Activated CD8-positive, alpha-beta memory T cell treated with anti-CD3 and anti-CD28 coated beads, Interleukin-2, amount 50 U/mL, for 24 hours (primary cell): Measurements from ENCODE around the gene PRKCSH.
A peak's percentile ranks its signal among the peaks of the same experiment; 100 is the strongest.
"Not testable (repeated sequence)": the region's sequence is repeated elsewhere in the genome, so short reads cannot be mapped to it uniquely, and the experiment has no call there.

Experiments
- DNase-seq: peaks from one replicate; pipeline ENCODE4 v3.0.0-alpha.2; 2020; ENCODE audit errors: extremely low read depth

PRKCSH gene, protein sequence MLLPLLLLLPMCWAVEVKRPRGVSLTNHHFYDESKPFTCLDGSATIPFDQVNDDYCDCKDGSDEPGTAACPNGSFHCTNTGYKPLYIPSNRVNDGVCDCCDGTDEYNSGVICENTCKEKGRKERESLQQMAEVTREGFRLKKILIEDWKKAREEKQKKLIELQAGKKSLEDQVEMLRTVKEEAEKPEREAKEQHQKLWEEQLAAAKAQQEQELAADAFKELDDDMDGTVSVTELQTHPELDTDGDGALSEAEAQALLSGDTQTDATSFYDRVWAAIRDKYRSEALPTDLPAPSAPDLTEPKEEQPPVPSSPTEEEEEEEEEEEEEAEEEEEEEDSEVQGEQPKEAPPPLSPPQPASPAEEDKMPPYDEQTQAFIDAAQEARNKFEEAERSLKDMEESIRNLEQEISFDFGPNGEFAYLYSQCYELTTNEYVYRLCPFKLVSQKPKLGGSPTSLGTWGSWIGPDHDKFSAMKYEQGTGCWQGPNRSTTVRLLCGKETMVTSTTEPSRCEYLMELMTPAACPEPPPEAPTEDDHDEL

DNA sequence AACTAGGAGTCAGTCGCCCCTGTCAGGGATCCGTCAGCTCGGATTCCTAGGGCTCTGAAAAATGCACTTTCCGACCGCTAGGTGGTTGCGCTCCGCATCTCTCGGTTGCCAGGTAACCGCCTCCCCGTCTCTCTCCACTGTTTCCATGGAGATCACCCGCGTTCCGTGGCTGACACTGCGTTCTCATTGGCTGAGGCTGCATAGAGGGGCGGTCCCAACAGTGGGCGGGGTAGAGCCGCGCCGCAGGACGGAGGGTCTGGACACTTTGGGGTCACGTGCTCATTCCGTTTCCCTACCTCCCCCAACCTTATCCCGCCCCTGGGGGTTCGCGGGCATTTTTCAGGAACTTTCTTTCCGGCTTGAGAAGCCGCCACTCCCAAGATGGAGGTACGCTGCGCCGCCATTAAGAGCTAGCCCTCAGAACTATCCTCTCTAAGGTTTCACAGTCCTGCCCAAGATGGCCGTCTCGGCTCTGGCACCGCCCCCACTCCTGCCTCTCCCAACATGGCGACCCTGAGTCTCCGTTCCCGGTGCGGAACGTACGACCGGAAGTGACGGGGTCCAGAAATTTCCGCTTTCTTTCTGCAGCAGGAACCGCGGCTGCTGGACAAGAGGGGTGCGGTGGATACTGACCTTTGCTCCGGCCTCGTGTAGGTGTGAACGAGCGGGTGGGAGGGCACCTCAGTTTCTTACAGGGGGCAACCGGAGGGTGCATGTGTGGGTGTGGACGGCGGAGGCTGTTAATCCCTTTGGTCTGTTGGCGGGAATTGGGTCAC, at the start of gene PRKCSH, which contains the start of gene ODAD3:
Gene PRKCSH (plus strand): TSS at position 579 of the 776 bp plus-strand sequence. CDS start 483 bp downstream, outside the sequence.
Gene ODAD3 (minus strand): TSS at position 65 of the 776 bp plus-strand sequence. CDS start 105 bp downstream, outside the sequence.
- DNase-seq = peak; percentile 99

DNA sequence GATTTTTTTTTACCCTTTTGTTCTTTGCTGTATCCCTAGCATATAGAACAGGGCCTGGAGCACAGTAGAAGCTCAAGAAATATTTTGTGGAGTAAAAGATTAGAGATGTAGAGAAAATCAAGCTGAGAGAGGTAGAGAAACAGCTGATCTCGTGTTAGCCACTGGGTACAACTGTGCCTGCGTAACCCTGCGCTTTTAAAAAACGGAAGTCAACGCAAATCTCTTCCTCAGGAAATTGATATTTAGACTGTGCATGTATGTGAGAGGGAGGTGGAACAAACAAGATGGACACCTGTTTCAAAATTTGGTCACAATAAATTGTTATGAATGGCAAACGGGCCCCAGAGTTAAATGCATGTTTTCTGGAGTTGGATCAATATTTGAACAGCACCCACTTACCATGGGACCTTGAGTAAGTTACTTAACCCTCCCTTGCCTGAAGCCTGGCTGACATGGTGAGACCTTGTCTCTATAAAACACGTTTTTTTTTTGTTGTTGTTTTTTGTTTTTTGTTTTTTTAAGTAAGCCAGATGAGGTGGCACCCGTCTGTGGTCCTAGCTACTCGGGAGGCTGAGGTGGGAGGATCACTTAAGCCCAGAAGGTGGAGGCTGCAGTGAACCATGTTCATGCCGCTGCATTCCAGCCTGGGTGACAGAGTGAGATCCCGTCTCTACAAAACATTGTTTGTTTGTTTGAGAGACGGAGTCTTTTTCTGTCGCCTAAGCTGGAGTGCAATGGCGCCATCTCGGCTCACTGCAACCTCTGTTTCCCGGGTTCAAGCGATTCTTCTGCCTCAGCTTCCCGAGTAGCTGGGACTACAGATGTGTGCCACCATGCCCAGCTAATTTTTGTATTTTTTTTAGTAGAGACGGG, 48.0 kb upstream of the PRKCSH start:
- DNase-seq = no peak

DNA sequence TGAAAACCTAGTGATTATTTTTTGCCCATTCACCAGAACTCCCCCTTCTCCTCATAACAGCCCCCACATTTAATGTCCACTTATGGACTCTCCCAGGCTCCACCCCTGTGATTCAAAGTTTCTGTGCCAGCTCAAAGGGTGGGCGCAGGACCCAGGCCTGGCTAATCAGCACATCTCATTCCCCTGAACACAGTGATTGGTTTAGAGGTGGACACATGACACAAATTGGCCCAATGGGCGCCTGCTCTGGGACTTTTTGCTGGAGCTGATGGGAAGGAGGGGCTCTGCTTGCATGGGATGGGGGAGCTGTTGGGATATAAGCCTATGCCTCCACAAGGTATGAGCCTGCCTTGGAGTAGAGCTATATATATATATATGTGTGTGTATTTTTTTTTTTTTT, 45.1 kb upstream of the PRKCSH start:
- DNase-seq = no peak

DNA sequence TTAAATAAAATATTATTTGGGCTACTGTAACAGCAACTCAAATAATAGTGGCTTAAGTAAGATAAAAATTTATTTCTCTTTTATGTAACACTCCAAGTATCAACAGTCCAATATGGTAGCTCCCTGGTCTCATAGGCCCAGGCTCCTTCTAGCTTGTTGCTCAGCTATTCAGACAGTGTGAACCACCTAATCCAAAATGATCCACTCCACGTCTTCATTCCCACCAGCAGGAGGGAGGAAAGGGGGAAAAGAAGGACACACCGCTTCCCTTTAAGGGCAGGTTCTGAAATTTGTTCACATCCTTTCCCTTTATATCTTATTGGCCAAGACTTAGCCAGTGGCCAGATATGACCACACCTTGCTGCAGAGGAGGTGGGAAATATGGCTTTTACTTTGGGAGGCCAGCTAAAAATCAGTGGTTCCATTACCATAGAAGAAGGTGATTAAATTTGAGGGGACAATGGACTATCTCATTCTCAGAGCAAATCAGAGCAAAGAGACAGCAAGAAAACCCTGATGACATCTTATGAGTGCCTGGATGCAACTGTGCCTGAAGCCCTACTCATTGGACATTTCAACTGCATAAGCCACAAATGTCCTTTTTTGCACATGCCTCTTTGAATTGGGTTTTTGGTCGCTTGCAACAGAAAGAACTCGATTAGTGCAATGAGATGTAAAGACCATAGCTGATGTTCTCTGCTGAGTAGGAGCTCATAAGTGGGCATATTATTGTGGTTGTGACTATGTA, 44.3 kb upstream of the PRKCSH start:
- no peak for DNase-seq

DNA sequence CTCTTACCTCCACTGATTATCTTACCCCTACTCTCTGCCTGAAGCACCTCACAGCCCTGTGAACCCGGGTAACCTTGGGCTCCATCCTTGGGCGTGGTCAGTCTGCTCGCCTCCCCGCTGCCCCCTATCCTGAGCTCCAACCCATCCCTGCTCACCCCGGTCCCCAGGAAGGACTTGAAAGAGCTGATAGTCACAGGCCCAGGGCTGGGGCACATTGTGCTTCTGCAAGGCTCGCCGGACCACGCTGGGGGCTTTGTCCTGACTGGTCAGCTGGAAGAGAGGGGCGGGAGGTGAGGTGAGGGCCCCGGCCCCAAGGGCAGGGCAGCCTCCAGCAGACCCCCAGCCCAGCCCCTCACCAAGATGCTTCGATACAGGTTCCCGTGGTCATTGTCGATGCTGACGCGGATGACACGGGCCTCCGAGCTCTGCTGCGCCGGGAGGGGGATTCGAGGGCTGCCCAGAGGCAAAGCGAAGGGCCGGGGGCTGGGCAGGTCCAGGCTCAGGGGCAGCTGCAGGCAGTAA, 38.3 kb upstream of the PRKCSH start:
- DNase-seq = no peak

DNA sequence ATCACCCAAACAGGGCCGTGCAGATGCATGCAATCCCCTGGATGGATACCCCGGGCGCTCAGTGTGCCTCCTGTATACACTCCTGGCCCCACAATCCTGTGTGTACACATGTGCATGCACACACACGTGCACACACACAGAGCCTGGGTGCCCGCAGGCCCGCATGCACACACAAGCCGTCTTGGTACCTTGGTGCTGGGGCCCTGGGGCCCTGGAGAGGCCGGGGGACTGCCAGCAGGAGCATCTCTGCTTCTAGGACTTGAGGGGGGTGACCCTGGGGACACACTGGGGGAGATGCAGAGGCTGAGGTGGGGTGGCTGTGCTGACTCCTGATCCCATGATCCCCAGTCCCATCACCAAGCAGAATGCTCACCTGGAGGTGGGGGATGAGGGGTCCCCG, 35.8 kb upstream of the PRKCSH start:
- DNase-seq = no peak

DNA sequence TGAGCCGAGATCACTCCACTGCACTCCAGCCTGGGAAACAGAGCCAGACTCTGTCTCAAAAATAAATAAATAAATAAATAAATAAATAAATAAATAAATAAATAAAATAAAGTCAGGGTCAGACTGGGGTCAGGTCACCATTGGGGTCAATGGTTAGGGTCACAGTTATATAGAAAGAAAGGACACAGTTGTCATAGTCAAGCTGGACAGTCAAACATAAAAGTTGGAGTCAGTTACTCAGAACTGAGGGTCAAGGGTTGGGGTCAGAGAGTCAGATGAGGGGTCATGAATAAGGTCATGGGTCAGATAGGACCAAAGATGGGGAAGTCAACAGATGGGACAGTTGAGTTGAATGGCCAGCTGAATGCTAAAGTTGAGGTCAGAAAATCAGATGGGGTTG, 34.6 kb upstream of the PRKCSH start:
- no peak for DNase-seq

DNA sequence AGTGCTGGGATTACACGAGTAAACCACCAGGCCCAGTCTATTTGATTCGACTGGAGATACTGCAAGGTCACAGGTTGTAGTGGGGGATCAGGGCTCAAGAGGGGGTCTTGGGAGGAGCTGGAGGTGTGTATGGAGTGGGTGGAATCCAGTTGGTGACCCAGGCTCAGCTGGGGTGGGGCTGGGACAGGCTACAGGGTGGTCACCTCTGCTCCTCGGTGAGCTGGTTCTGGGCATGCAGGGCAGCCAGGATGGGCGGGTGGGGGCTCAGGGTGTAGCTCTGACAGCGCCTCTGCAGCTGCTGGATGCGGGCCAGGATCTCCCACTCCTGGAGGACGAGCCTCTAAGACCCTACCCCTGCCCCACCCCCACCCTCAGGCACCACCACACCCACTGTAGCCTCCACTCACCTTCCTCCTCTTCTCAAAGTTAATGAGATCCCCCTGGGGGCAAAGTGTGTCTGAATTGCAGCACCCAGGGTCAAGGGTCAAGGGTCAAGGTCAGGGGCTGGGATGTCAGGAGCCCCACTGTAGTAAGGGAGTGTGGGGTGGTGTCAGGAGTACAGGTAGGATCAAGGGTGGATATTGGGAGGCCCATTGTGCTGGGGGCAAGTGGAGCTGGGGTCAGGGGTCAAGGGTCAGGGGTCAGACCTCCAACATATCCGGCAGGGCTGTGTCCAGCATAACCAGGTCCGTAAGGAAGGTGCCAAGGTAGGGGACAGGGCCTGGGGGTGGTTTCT, 33.5 kb upstream of the PRKCSH start:
- no peak for DNase-seq

DNA sequence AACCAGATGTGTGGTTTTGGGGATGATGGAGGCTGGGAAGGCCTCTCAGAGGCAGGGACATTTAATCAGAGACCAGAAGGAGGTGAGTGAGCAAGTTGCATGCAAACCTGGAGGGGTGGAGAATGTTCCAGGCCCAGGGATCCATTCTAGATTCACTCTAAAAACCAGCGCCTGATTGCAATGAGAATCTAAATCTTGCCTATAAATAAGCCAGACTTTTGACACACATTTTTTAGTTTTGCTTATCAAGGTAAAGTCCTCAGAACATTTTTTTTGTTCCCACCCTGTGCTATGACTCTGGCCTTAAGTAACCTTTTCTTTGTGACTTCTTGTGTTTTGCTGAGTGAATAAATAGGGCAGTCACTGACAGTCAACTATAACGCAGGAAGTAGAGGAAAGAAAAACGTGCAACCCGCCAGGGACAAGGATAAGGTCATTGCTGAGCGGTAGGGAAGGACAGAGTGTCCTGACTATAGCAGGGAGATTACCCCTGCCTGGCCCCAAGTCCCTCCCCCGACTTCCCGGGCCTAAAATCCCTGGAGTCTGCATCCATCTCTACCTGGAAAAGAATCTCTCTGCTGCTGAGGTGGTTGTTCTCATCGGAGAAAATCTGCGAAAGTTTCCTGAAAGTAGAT, 30.7 kb upstream of the PRKCSH start:
- no peak for DNase-seq

DNA sequence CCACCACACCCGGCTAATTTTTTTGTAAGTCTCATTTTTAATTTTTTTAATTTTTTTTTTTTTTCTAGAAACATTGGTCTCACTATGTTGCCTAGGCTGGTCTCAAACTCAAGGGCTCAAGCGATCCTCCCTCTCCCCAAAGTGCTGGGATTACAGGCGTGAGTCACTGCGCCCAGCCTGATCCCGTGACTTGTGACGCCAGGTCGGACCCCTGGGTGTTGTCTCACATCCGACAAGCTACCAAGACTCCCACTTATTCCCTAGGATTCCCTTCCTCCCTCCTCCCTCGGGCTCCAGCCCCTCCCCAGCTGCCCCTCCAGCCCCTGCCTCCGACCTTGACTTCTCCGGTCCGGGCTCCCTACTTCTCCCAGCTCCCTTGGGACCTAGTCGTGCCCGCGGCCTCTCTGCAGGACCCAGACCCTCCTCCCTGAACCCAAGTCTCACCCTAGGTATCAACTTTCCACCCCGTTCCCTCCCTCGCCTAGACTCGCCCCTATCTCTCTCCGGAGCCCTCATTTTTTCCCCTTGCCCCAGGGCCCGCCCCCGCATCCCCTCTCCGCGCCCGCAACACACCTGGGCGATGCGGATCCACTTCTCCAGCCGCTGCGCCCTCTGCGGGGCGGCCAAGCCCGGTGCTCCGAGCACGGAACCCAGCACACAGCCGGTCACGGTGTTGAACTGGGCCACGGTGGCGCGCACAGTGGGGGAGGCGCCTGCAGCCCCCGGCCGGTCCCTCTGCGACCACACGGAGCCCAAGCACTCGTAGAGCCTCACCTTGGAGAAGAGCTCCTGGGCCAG, 29.4 kb upstream of the PRKCSH start:
- DNase-seq = no peak

DNA sequence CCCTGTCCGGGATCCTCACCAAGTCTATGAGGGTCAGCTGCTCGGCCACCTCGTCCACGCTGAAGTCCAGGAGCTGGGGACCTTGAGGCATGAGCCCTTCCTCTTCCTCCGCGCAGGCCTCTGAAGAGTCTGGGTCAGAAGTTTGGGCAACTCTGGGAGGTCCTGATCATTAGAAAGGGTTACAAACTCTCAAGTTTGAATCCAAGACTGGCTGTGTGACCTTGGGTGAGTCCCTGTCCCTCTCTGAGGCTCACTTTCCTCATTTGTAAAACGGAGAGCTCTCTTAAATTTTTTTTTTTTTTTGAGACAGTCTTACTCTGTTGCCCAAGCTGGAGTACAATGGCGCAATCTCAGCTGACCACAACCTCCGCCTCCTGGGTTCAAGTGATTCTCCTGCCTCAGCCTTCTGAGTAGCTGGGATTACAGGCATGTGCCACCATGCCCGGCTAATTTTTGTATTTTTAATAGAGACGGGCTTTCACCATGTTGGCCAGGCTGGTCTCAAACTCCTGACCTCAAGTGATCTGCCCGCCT, 28.7 kb upstream of the PRKCSH start:
- not testable (repeated sequence) for DNase-seq

DNA sequence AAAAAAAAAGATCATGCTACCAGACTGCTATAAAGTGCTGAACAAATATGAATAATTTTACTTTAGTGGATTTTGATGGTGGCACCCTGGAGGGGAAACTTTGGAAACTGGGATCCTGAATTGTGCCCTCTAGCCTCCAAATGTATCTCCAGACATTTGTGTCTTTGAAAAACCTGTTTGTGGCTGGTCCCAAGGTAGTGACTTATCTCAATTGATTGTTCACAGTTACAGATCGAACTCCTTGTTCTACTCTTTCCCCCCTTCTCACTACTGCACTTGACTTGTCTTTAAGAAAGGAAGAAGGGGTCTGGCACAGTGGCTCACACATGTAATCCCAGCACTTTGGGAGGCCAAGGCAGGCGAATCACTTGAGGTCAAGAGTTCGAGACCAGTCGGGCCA, 26.8 kb upstream of the PRKCSH start:
- DNase-seq = no peak

DNA sequence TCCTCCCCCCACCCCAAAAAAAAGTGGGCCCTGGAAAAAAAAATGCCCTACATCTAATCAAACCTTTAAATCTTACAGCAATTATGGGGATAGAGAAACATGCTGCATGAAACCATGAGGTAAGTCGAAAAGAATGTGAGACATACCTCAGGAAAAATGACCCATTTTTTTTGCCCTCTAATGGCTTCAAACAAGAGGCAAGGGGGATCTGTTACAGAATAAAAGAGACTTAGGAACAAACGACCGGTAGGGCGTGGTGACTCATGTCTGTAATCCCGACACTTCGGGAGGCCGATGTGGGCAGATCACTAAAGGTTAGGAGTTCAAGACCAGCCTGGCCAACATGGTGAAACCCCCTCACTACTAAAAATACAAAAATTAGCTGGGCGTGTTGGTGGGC, 24.8 kb upstream of the PRKCSH start:
- no peak for DNase-seq

DNA sequence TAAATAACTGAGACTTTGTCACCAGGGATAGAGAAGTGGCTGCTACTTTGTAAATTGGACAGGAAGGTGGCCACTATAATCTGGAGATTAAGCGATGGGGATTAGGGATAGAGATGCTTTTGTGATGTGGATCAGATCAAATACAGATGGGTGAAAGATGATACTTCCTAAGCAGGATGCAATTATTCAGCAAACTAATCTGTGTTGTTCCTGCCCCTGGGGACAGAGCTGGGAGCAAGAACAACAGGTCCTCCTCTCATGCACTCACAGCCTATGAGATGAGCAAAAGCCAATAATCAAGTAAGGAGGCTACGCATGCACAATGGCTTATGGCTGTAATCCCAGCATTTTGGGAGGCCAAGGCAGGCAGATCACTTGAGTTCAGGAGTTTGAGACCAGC, 20.9 kb upstream of the PRKCSH start:
- DNase-seq = no peak

DNA sequence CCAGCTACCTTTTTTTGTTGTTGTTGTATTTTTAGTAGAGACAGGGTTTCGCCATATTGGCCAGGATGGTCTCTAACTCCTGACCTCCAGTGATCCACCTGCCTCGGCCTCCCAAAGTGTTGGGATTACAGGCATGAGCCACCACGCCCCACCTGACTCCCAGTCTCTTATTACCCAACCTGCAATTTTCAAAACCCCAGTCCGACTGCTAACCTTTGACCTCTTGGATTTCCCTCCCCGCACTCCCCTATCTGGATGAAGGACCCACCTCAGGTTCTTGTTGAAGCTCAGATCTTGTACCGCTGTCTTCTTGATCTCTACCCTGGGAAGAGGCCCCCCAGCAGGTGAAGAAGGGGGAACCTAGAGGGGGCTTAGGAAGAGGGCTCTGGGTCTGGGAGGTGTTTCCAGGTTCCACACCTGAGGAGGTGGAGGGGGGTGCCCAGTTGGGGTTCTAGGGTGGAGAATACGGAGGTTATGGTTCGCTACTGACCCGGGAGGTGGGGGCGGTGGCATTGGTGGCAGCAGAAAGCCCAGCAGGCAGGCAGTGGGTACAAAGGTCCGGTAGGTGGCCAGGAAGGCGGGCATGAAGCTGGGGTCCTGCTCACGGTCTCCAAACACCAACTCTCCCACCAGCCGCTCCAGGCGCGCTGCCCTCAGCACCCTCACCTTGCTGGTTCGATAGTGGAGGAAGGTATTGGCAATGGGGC, 18.9 kb upstream of the PRKCSH start:
- DNase-seq = no peak

DNA sequence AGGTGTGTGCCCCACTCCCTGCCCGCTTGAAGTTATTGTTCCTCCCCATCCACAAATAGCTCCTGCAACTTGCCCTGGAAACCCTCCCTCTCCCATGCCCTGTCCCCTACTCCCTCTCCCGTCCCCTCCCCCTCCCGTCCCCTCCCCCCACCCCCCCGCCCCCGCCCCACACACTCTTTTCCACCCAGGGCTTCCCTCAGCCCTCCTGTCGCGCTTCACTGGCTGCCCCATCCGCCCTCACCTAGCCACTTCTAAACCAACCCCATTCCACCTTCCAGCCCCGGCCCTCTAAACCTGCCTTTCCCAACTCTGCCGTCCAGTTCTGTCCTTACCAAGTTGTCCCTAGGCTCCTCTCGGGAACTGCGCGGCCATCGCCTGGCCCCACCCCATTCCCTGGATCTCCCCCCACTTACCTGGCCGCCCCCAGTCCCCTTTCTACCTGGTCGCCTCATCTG, 17.3 kb upstream of the PRKCSH start:
- DNase-seq = no peak
